Stimulated activated CD8-positive, alpha-beta memory T cell treated with anti-CD3 and anti-CD28 coated beads, Interleukin-4, amount 100 ng/mL, for 24 hours (primary cell): Measurements from ENCODE around the gene BROX.

Source experiments
- DNase-seq: peaks from one replicate; pipeline ENCODE4 v3.0.0-alpha.2; 2020; ENCODE audit warnings: low read depth

The BROX gene

DNA sequence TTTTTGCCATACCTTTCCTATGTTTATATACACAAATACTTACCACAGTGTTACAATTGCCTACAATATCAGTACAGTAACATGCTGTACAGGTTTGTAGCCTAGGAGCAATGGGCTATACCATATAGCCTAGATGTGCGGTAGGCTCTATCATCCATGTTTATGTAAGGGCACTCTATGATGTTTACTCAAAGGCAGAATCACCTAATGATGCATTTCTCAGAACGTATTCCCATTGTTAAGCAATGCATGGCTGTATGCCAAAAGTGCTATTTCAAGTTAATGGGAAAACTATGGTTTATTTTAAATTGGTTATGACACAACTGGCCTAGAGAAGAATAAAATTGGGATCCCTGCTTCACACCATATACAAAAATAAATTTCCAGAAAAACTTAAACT is 65.6 kb downstream of the BROX start:
- no peak for DNase-seq

- no peak for DNase-seq
These were observed 68.9 kb downstream of the BROX start for GRCh38 chr1:222781251-222781650.

- DNase-seq, result no peak
These were observed 70.7 kb downstream of the BROX start for GRCh38 chr1:222783051-222783450.

DNA sequence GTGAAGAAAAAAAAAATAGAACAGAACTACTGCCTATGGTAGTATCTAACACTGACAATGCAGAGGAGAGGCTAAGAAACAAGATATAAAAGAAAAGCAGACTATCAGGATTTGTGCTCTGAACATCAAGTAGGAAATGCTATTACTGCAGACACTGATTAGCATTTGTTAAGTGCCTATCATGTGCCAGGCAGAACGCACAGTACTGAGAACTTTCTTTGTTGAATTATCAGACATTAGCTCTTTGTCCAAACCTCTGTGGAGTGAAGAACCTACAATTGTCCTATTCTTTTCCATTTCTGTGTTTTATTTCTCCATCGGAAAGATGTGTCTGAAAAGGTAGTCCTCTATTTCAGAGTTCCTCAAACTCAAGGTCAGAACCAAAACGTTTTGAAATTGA is 72.0 kb downstream of the BROX start:
- DNase-seq, result no peak
